Glutamatergic neuron (in vitro differentiated cells): ENCODE data around the gene TLNRD1. TPM values are rescaled to one million over a fixed set of nuclear protein-coding genes. Genes with fewer than 3 reads are reported as not detected.

ENCODE experiments used
- DNase-seq: peaks from one replicate; pipeline ENCODE4 v3.0.0; 2022
- H3K27ac Mint-ChIP-seq: one replicate; pipeline ENCODE4 v1.8.0; 2020; ENCODE audit warnings: mild to moderate bottlenecking, mixed read lengths, inconsistent platforms; ENCODE audit not compliant: unreplicated experiment
- H3K27me3 Mint-ChIP-seq: one replicate; pipeline ENCODE4 v1.8.0; 2020; ENCODE audit warnings: mild to moderate bottlenecking, moderate library complexity, mixed read lengths, inconsistent platforms; ENCODE audit not compliant: unreplicated experiment
- H3K36me3 Mint-ChIP-seq: one replicate; pipeline ENCODE4 v1.8.0; 2020; ENCODE audit warnings: mild to moderate bottlenecking, mixed read lengths, inconsistent platforms; ENCODE audit not compliant: unreplicated experiment
- H3K4me1 Mint-ChIP-seq: one replicate; pipeline ENCODE4 v1.8.0; 2020; ENCODE audit warnings: mild to moderate bottlenecking, low read depth, mixed read lengths, inconsistent platforms; ENCODE audit not compliant: unreplicated experiment
- H3K4me3 Mint-ChIP-seq: one replicate; pipeline ENCODE4 v1.8.0; 2020; ENCODE audit warnings: mild to moderate bottlenecking, mixed read lengths, inconsistent platforms; ENCODE audit not compliant: unreplicated experiment
- H3K9me3 Mint-ChIP-seq: one replicate; pipeline ENCODE4 v1.8.0; 2020; ENCODE audit warnings: mild to moderate bottlenecking, moderate library complexity, mixed read lengths, inconsistent platforms; ENCODE audit not compliant: unreplicated experiment
- CTCF ChIP-seq: fragments of 200-600 bp; sonication (generic); IDR thresholded peaks from one replicate; pipeline ENCODE4 v1.5.0; 2021; ENCODE audit not compliant: partially characterized antibody, unreplicated experiment
- total RNA-seq: library from RNA; stranded (reverse); fragmentation: NEBNext Ultra II Directional; extraction: Animal tissue kit (Norgen Biotek cat#: 25700); gene quantifications from one replicate; pipeline ENCODE4 v1.2.1, GENCODE V29; 2021; ENCODE audit not compliant: unreplicated experiment

TLNRD1 gene
- total RNA-seq, 1 donor from 2014 or later: 35.5 TPM

DNA sequence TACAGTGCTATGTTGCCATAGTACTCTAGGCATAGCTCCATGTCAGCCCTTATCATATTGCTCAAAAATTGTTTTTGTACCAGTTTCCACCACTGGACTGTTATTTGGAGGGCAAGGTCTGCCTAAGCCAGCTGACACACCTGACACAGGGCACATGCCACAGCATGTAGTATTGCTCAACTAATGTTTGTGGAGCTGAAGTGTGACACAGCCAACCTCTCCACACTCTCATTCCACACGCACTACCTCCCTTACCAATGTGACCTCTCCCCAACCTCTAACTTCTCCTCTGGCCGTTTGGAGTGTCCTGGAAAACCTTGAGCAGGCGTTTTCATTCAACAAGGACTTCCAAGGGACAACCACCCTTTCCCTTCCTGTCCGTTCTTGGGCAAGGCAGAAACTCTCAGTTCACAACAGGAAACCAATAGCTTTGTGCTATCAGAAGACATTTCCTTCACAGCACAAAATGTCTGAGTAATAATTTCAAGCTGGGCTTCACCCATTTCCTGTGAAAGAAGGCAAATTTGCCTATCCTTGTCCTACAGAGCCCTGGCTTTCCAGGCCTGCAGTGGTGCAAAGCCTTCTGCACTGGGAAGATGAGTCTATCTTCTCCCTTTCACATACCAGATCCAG is 38.4 kb downstream of the TLNRD1 start:
- H3K27me3 Mint-ChIP-seq: no peaks in the 10 kb centered on the region
- no peaks in the 10 kb centered on the region for H3K36me3 Mint-ChIP-seq
- no peak overlapping the region for H3K27ac Mint-ChIP-seq
- no peak overlapping the region for H3K4me3 Mint-ChIP-seq
- TF ChIP-seq CTCF: no peak
- DNase-seq: no peak
- H3K4me1 Mint-ChIP-seq: no peaks in the 10 kb centered on the region
- H3K9me3 Mint-ChIP-seq: no peaks in the 10 kb centered on the region

DNA sequence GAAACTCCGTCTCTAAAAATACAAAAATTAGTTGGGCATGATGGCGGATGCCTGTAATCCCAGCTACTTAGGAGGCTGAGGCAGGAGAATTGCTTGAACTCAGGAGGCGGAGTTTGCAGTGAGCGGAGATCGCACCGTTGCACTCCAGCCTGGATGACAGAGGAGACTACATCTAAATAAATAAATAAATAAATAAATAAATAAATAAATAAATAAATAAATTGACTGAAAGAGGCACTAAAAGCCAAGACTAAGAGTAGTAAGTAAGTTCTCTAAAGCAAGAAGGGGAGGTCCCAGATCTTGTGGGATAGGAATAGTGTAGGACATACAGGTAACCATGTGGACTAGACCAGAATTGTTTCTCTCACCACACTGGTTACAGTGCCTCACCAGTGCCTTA is 40.0 kb downstream of the TLNRD1 start:
- Mint-ChIP-seq H3K4me1 (no peaks in the 10 kb centered on the region), H3K27ac (no peak overlapping the region), H3K4me3 (no peak overlapping the region), H3K36me3 (no peaks in the 10 kb centered on the region), H3K27me3 (no peaks in the 10 kb centered on the region), H3K9me3 (peaks cover 2% of the 10 kb centered on the region)
- DNase-seq: no peak
- no peak for TF ChIP-seq CTCF

- Mint-ChIP-seq H3K27ac (no peak overlapping the region), H3K36me3 (no peaks in the 10 kb centered on the region), H3K27me3 (no peaks in the 10 kb centered on the region), H3K4me1 (no peaks in the 10 kb centered on the region), H3K9me3 (peaks cover 2% of the 10 kb centered on the region), H3K4me3 (no peak overlapping the region)
- no peak for DNase-seq
- no peak for TF ChIP-seq CTCF
Observed at GRCh38 chr15:81043281-81043934, 42.7 kb downstream of the TLNRD1 start.

GRCh38 chr15:81043935-81044575 is 43.3 kb downstream of the TLNRD1 start:
- no peak overlapping the region for H3K27ac Mint-ChIP-seq
- no peak overlapping the region for H3K4me3 Mint-ChIP-seq
- H3K36me3 Mint-ChIP-seq: no peaks in the 10 kb centered on the region
- H3K27me3 Mint-ChIP-seq: no peaks in the 10 kb centered on the region
- DNase-seq: no peak
- no peak for TF ChIP-seq CTCF
- H3K4me1 Mint-ChIP-seq: peaks cover 1% of the 10 kb centered on the region
- peaks cover 2% of the 10 kb centered on the region for H3K9me3 Mint-ChIP-seq

DNA sequence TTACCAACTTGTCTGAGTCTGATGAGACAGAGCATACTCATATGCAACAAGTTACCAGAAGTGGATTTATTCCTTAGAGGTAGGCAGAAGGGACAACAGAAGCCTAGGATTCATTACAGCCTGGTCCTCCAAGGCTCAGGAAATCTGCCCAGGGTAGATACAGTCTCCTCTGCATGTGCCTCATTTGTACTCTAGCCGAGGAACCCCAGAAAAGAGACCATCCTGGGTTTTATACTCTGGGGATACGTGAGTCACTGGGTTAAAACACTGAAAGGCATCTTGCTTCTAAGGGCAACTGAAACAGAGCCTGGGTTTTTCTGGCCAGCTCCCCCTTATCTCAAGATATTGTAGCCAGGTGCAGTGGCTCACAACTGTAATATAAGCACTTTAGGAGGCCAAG is 45.6 kb downstream of the TLNRD1 start:
- Mint-ChIP-seq H3K27ac (no peak overlapping the region), H3K36me3 (peaks cover 5% of the 10 kb centered on the region), H3K27me3 (no peaks in the 10 kb centered on the region), H3K9me3 (peaks cover 5% of the 10 kb centered on the region), H3K4me1 (peaks cover 18% of the 10 kb centered on the region), H3K4me3 (no peak overlapping the region)
- DNase-seq: no peak
- TF ChIP-seq CTCF: no peak
